RWPE2 (cell line): ENCODE results near the gene PDZRN4.

Experiments
- ATAC-seq: fragments of 200-7000 bp; cut with Tn5 transposase; 3 replicates; pipeline ENCODE4 v1.9.1; 2021; ENCODE audit warnings: low read depth
- DNase-seq: peaks from one replicate; pipeline ENCODE4 v3.0.0-alpha.2; 2020; ENCODE audit warnings: low spot score
- H3K27ac ChIP-seq: fragments of 450-650 bp; 2 replicates; pipeline ENCODE4 v1.5.1; 2017; ENCODE audit warnings: mild to moderate bottlenecking; ENCODE audit not compliant: poor library complexity, severe bottlenecking
- H3K27me3 ChIP-seq: fragments of 250-450 bp; sonication (Bioruptor Pico); 2 replicates; pipeline ENCODE4 v1.5.1; 2021; ENCODE audit warnings: mild to moderate bottlenecking, moderate library complexity; ENCODE audit not compliant: insufficient read depth, poor library complexity, severe bottlenecking
- H3K36me3 ChIP-seq: fragments of 250-450 bp; sonication (Bioruptor Pico); 2 replicates; pipeline ENCODE4 v1.5.1; 2020; ENCODE audit warnings: low read depth, mild to moderate bottlenecking, moderate library complexity
- H3K4me1 ChIP-seq: fragments of 250-450 bp; sonication (Bioruptor Pico); 2 replicates; pipeline ENCODE4 v1.5.1; 2021; ENCODE audit warnings: mild to moderate bottlenecking, moderate library complexity; ENCODE audit not compliant: insufficient read depth, poor library complexity, severe bottlenecking
- H3K4me3 ChIP-seq: fragments of 250-450 bp; sonication (Bioruptor Pico); 2 replicates; pipeline ENCODE4 v1.5.1; 2021; ENCODE audit warnings: mild to moderate bottlenecking, moderate library complexity; ENCODE audit not compliant: severe bottlenecking
- H3K9me3 ChIP-seq: fragments of 250-450 bp; sonication (Bioruptor Pico); 2 replicates; pipeline ENCODE4 v1.5.1; 2021; ENCODE audit warnings: mild to moderate bottlenecking, moderate library complexity; ENCODE audit not compliant: severe bottlenecking
- TF ChIP-seq, protein P1 (sequence below): fragments of 450-650 bp; IDR thresholded peaks from one replicate; pipeline ENCODE4 v1.5.1; 2017; ENCODE audit warnings: mild to moderate bottlenecking, moderate library complexity; ENCODE audit not compliant: poor library complexity, severe bottlenecking

The PDZRN4 gene

DNA sequence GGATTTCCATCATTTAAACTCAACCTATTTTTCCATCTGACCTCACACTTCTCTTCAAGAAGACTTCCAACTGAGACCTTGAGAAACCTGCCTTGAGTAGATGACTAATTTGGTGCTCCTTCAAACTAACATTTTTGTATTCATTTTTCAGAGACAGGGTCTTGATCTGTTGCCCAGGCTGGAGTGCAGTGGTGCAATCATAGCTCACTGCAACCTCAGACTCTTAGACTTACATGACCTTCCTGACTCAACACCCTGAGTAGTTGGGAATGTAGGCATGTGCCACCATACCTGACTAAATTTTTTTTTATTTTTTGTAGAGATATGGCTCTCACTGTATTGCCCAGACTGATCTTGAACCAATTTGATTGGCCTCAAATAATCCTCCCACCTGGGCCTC lies 389.9 kb downstream of the PDZRN4 start:
- TF ChIP-seq, protein P1, sequence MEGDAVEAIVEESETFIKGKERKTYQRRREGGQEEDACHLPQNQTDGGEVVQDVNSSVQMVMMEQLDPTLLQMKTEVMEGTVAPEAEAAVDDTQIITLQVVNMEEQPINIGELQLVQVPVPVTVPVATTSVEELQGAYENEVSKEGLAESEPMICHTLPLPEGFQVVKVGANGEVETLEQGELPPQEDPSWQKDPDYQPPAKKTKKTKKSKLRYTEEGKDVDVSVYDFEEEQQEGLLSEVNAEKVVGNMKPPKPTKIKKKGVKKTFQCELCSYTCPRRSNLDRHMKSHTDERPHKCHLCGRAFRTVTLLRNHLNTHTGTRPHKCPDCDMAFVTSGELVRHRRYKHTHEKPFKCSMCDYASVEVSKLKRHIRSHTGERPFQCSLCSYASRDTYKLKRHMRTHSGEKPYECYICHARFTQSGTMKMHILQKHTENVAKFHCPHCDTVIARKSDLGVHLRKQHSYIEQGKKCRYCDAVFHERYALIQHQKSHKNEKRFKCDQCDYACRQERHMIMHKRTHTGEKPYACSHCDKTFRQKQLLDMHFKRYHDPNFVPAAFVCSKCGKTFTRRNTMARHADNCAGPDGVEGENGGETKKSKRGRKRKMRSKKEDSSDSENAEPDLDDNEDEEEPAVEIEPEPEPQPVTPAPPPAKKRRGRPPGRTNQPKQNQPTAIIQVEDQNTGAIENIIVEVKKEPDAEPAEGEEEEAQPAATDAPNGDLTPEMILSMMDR: no peak
- DNase-seq (no peak), ATAC-seq (no peak)
- Histone ChIP-seq H3K4me3 (no peak overlapping the region), H3K4me1 (no peaks in the 10 kb centered on the region), H3K9me3 (no peaks in the 10 kb centered on the region), H3K27me3 (no peaks in the 10 kb centered on the region), H3K36me3 (no peaks in the 10 kb centered on the region), H3K27ac (no peak overlapping the region)

DNA sequence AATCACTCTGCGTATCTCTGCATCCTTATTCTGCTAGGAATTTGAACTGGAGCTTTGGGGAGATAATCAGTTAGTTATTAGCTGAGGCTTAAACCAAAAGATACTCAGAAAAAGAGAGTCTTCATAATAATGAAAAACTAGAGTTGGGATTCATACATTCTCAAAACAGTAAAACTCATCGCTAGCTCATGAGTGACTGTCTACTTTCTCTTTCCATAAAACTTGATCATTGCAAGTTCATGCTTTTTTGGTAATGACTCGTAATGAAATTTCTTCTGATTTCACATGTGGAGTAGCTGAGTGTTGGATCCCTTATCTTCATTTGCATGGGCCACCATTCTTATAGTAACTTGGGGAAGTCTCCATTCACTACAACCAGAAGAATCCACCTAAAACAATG lies 397.7 kb downstream of the PDZRN4 start:
- no peak for DNase-seq
- TF ChIP-seq, protein P1: no peak

DNA sequence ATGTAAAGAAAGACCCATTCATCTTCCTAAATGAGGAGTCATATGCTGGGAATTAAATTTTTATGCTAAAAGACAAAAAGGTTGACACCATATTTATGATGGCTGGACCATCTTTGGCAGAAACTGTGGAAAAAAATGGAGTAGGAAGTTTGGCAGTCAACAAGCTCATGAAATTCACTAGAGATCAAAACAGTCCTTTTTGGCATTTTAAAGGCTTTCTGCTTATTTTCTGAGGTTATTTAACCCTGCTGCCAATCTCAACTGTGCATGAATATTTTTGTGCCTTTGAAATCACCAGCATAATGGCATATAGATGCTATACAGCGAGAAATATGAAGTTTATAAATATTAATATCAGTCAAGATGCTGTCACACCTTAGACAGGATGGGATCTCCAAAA lies 399.5 kb downstream of the PDZRN4 start:
- Histone ChIP-seq H3K9me3 (no peaks in the 10 kb centered on the region), H3K27ac (no peak overlapping the region), H3K4me3 (no peak overlapping the region), H3K36me3 (no peaks in the 10 kb centered on the region), H3K4me1 (no peaks in the 10 kb centered on the region), H3K27me3 (no peaks in the 10 kb centered on the region)
- TF ChIP-seq, protein P1: no peak
- DNase-seq (no peak), ATAC-seq (no peak)

More for the DNA sequence above, 397.7 kb downstream of the PDZRN4 start:
- Histone ChIP-seq H3K27me3 (no peaks in the 10 kb centered on the region), H3K36me3 (no peaks in the 10 kb centered on the region), H3K4me3 (no peak overlapping the region), H3K4me1 (no peaks in the 10 kb centered on the region), H3K27ac (no peak overlapping the region), H3K9me3 (no peaks in the 10 kb centered on the region)
- no peak for ATAC-seq

DNA sequence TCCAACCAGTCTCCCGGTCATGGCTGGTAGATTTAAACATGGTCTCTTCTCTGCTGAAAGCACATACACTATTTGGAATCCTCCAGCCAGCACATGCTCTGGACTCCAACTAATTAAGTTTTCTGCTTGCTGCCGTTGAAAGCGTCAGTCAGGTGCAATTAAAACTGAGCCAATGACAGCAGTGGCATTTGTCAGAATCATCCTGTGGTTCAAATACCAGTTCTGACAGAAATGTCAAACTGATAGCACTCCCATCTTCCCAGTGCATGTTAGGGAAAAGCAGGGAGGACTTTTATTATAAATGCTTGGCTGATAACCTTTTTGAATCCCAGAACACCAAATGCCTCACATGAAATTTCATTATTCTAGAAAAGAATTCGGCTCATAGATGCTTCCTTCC lies 401.8 kb downstream of the PDZRN4 start:
- H3K27me3 ChIP-seq: no peaks in the 10 kb centered on the region
- H3K4me3 ChIP-seq: no peak overlapping the region
- ATAC-seq: no peak
- DNase-seq: no peak
- no peaks in the 10 kb centered on the region for H3K36me3 ChIP-seq
- no peak overlapping the region for H3K27ac ChIP-seq
- TF ChIP-seq, protein P1: no peak
- H3K4me1 ChIP-seq: no peaks in the 10 kb centered on the region
- no peaks in the 10 kb centered on the region for H3K9me3 ChIP-seq

DNA sequence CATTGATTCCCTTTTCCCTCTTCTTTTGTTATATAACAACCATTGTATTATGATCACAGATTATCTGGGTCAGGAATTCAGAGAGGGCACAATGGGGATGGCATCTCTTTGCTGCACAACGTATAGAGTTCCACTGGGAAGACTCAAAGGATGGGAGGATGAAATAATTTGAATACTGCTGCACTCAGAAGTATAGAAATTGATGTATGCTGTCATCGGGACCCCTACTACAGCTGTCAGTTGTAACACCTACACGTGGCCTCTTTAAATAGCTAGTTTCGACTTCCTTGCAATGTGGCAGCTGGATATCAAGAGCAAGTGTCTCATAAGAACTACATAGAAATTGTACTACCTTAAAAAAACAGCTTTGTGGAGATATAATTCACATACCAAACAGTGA lies 408.1 kb downstream of the PDZRN4 start:
- H3K27me3 ChIP-seq: no peaks in the 10 kb centered on the region
- H3K27ac ChIP-seq: no peak overlapping the region
- H3K4me1 ChIP-seq: no peaks in the 10 kb centered on the region
- TF ChIP-seq, protein P1: no peak
- H3K4me3 ChIP-seq: no peak overlapping the region
- no peaks in the 10 kb centered on the region for H3K36me3 ChIP-seq
- ATAC-seq (no peak), DNase-seq (no peak)
- H3K9me3 ChIP-seq: no peaks in the 10 kb centered on the region
